HG03457 (cell line): ENCODE measurements around the gene CCDC14.
A peak's percentile ranks its signal among the peaks of the same experiment; 100 is the strongest.
"Not testable (repeated sequence)": the region's sequence is repeated elsewhere in the genome, so short reads cannot be mapped to it uniquely, and the experiment has no call there.

Experiments
- ATAC-seq: cut with Tn5 transposase; IDR thresholded peaks from one replicate; pipeline ENCODE4 v1.9.1; 2021; ENCODE audit warnings: moderate number of reproducible peaks; ENCODE audit not compliant: unreplicated experiment

The CCDC14 gene

DNA sequence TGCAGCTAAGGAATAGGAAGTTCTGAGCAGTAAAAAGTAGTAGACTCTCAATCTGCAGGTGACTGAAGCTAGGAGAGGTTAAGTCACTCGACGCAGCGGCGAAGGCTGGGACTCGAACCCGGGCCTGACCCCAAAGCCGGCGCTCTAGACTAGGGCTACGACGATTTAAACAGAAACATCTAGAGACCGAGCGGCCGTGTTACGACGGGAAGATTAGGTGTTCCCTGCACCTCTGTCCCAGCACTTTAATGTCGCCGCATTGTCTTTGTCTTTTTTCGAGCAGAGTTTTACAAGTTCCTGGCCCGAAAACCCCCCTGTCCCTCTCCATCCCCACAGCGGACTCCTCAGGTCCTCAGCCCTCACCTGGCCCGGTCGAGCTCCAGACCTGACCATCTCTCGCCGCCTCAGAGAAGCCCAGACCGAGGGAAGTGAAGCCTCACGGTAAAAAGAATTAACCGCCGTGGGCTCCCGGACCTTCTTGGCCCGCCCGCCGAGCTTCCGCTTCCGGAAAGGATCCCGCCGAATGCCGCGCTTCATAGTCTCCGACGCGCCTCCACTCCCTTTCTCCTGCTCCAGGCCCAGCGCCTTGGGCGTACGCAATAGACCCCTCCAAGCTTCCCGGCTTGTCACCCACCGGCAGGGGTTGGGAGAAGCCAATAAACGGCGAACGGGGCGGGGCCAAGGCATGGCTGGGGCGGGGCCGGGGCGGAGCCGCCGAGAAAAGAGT is at the start of gene CCDC14:
Gene CCDC14 (minus strand): TSS at position 449 of the 727 bp plus-strand sequence. CDS start 56 bp downstream, at position 393.
- peak; percentile 86 for ATAC-seq

DNA sequence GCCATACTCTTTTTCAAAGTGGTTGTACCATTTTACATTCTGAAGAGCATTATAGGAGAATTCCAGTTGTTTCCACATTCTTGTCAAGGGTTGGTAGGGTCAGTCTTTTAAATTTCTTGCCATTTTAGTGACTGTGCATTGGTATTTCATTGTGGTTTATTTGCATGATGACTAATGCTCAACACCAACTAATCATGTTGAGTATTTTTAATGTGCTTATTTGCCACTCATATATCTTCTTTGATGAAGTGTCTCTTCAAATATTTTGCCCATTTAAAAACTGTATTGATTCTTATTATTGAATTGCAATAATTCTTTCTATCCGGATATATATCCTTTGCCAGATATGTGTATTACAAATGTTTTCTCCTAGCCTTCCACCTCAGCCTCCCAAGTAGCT is 47.3 kb upstream of the CCDC14 start:
- ATAC-seq: not testable (repeated sequence)

- no peak for ATAC-seq
Measured at GRCh38 chr3:124007186-124007585, 46.2 kb upstream of the CCDC14 start.

DNA sequence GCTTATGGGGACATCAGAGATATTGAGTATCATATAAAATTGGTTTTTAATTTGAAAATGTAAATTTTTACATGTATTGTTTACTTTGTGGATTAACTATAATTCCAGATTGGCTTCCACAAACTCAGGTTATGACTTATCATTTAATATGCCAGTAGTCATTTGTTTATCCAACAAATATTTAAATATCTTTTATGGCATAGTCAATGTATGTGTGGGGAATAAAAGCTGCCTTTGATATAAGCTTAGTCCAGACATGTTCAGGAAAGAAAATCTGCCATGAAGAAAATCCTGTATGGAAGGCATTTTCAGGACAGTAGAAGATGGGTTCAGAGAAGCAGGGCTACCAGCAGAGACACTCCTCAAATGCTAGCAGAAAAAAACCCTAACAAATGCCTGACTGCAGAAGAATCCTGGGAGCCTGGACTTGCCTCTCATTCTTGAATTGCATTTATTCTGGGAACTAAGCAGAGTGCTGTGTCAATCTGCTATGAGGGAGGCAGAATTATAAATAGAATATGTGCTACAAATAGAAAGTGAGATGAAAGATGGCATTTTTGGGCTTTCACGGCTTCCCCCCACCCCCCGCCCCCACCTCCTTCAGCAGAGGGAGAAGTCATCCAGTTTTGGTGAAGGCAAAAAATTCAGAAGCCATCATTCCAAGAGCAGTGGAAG is 41.5 kb upstream of the CCDC14 start:
- not testable (repeated sequence) for ATAC-seq

DNA sequence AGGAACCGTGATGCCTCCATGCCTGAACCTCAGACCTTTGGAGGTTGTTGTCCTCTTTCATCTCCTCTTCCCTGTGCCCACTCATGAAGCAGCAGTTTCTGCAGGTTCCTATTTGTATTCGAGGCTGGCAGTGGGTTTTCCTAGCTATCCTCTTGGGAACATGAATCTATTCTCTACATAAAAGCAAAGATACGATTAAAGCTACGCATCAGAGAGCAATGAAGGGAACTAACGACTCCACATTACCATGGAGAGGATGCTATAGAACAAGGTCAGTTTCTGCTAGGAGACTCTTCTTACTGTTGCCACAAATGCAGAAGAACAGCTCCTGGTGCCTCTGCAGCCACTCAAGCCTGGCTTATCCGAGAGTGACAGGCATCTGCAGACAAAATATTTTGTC is 40.3 kb upstream of the CCDC14 start:
- not testable (repeated sequence) for ATAC-seq

- ATAC-seq: no peak
Measured at GRCh38 chr3:123997543-123997942, 36.5 kb upstream of the CCDC14 start.

- no peak for ATAC-seq
Measured at GRCh38 chr3:123993818-123994217, 32.8 kb upstream of the CCDC14 start.

- ATAC-seq: not testable (repeated sequence)
Measured at GRCh38 chr3:123991730-123992588, 30.9 kb upstream of the CCDC14 start, which contains the start of gene ROPN1. ROPN1 (minus strand) TSS chr3:123992124; CDS start chr3:123980481, 11,643 bp downstream.

- ATAC-seq: no peak
Measured at GRCh38 chr3:123986427-123986826, 25.4 kb upstream of the CCDC14 start.

DNA sequence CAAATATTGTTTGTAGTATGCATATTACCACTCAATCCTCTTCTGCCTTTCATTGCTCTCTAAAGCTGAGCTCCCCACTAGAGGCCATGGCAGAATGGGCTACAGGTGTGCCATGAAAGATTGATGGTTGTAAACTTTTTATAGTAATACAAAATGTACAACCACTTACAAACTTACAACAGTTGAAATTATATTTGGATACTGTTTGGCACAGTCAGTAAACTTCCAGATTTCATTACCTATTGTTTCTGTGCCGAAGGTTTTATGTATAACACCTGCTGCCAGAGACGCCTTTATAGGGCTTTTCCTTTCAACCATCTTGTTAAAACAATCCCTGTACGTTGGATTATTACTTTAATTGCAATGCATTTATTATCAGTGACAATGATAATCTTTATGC is 23.9 kb upstream of the CCDC14 start:
- ATAC-seq: no peak

GRCh38 chr3:123984350-123984749 is 23.3 kb upstream of the CCDC14 start:
- ATAC-seq: no peak

- not testable (repeated sequence) for ATAC-seq
Measured at GRCh38 chr3:123981317-123981716, 20.3 kb upstream of the CCDC14 start.

- ATAC-seq: no peak
Measured at GRCh38 chr3:123980539-123980938, 19.5 kb upstream of the CCDC14 start.

- not testable (repeated sequence) for ATAC-seq
Measured at GRCh38 chr3:123979525-123980501, 18.8 kb upstream of the CCDC14 start.

DNA sequence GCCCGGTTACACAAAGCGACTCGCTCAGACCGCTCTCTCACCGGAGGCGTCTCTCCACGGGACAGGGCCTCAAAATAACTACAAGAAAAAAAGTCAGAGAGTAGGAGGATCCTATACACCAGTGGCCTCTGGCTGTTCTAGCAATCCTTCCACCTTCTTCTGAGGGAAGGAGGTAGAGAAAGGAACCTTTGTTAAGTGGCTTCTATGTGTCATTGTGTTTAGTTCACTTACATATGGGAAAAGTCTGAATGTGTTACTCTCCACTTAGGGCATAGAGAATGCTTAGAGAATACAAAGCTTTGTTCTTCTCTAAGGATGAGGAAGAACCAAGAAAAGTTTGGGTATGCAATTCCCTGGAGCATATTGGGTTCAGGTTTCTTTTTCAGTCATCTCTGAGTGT is 15.9 kb upstream of the CCDC14 start:
- ATAC-seq: not testable (repeated sequence)

DNA sequence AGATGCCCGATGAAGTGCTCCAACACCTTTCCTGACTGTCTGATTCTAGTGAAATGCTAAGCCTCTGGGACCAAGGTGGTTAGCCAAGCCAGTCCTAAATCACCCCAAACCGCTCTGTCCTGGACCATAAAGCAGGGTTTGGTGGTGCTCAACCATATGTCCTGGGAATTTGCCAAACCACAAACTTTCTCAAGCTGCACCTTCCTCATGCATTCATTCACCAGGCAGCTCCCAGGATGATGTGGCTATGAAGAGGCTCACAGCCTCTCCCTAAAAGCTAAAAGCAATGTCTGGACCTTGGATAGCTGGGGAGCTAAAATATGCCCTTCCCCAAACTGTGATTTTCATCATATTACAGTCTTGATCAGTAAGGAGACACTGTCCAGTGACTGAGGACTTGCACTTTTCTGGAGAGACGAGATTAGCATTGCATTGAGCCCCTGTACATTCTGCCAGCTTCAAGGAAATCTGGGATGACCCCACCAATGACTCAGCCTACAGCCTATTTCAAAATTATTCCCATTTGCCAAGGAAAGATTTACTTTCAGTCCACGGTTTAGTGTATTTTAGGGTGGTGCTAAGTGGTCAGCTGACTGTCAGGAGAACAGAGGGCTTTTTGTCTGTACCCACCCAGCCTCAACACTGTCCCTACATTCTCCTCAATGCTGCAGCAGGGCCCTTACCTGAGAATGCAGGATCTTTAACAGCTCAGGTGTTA is 15.3 kb upstream of the CCDC14 start:
- not testable (repeated sequence) for ATAC-seq

DNA sequence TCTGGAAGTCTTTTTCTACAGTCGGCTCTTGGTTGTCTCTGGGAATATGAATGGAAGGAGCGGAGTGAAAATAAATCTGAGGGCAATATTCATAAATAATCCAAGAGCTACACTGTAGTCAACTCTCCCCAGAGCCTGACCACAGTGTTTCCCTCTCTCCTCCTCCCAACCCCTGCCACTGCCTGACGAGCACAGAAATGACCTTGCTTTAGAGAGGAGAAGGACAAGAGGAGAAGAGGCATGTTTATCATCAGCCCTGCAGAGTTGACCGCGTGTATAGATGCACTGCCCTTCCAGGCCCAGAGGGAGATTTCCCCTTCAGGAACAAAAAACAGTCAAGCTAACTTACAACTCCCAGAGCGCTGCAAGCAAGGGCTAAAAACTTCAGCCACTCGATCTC is 14.0 kb upstream of the CCDC14 start:
- ATAC-seq: not testable (repeated sequence)

DNA sequence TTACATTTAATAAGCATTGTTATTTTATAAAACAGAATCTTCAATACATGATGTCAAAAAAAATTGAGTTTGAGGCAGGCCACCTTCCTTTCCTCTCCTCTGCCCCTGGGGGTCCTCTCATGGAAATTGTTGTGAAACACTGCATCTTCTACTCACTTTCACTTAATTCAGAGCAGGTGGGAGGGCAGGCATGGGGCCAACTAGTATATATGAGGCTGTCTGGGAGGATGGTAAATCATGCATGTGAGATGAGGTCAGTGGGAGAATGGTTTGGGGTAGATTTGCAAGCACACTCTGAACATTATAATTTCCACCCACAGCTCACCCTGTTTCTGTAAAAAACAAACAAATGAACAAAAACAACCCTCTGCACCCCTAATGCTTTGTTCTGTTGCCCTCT is 10.4 kb upstream of the CCDC14 start:
- ATAC-seq: no peak

DNA sequence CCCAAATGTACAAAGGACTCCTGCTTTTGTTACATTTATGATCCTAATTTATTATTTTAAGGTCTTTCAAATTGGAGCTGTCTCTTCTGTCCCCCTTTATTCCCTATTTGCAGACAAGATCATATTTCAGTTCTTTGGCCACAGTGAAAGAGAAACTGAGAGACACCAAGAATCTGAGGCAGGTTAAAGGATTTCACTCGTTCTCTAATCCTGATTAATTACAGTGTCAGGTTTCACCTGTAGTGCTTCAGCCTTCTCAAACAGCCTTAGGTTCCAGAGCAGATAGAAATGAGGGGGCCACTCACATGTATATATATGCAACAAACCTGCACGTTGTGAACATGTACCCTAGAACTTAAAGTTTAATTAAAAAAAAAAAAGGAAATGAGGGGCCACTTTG is 6.2 kb upstream of the CCDC14 start:
- not testable (repeated sequence) for ATAC-seq
